HepG2 (cell line): ENCODE results near the gene TFDP1. TPM values are rescaled to one million over a fixed set of nuclear protein-coding genes. Genes with fewer than 3 reads are reported as not detected.

Experiments used
- ATAC-seq: fragments of 200-7000 bp; cut with Tn5 transposase; 3 replicates; pipeline ENCODE4 v1.9.1; 2020; ENCODE audit warnings: mild to moderate bottlenecking, moderate library complexity
- BruUV-seq: library from RNA; stranded (reverse); fragments of 400-500 nt; replicated peaks from 2 replicates; lab custom pipeline; 2021; lab: Mats Ljungman, UMichigan
- CTCF ChIA-PET: fragments of 300-600 bp; formaldehyde crosslinking; extraction: SDS; loops from one replicate; lab custom pipeline; 2021; ENCODE audit warnings: low total read pairs, inconsistent platforms, low intra/inter-chr PET ratio; lab: Yijun Ruan, JAX
- POLR2A ChIA-PET: fragments of 350-600 bp; sonication (Branson Sonifier 250); formaldehyde crosslinking; loops from one replicate; lab custom pipeline; 2020; ENCODE audit warnings: antibody characterized with exemption, inconsistent platforms; lab: Yijun Ruan, JAX
- DNase-seq: peaks from one replicate; pipeline ENCODE4 v3.0.0-alpha.2; 2015; ENCODE audit warnings: low spot score
- FAIRE-seq: peaks from 3 replicates; lab custom pipeline; 2011; peaks lifted over from hg19 to GRCh38; lab: Jason Lieb, UNC
- H2AFZ ChIP-seq: one replicate; pipeline ENCODE4 v1.6.1; 2011; ENCODE audit warnings: low read length, inconsistent platforms
- H3K27ac ChIP-seq: fragments of 300-600 bp; 3 replicates; pipeline ENCODE4 v1.8.0; 2011; ENCODE audit warnings: mixed run types, mild to moderate bottlenecking, mixed read lengths, low read length, inconsistent platforms; ENCODE audit not compliant: insufficient read depth; ENCODE audit errors: extremely low read length
- H3K27me3 ChIP-seq, 2 experiments: fragments of 200-600 bp in 1 of 2; 2 replicates in 1 of 2; 3 replicates in 1 of 2; pipeline versions ENCODE4 v1.6.0 to v1.8.0; 2011; ENCODE audit warnings: low read length in 2 of 2, mild to moderate bottlenecking in 2 of 2, moderate library complexity in 2 of 2, inconsistent platforms in 1 of 2; ENCODE audit not compliant: insufficient read depth in 2 of 2, control insufficient read depth in 1 of 2
- H3K36me3 ChIP-seq, 2 experiments: fragments of 200-600 bp in 1 of 2; replicated peaks in 1 of 2; 2 replicates in 1 of 2; 3 replicates in 1 of 2; pipeline versions ENCODE4 v1.5.1 to v1.8.0; 2011; ENCODE audit warnings: low read length in 2 of 2, inconsistent platforms in 1 of 2; ENCODE audit not compliant: insufficient read depth in 2 of 2, control insufficient read depth in 1 of 2
- H3K4me1 ChIP-seq: 2 replicates; pipeline ENCODE4 v1.5.1; 2012; ENCODE audit warnings: low read length, inconsistent platforms; ENCODE audit not compliant: insufficient read depth
- H3K4me2 ChIP-seq: 2 replicates; pipeline ENCODE4 v1.6.0; 2011; ENCODE audit warnings: low read depth, low read length, inconsistent platforms
- H3K4me3 ChIP-seq, 3 experiments: fragments of 200-600 bp in 1 of 3; sonication (generic), shearing (Covaris generic) in 1 of 3; replicated peaks in 1 of 3; 2 replicates each; pipeline ENCODE4 v1.5.1; 2011 to 2016; ENCODE audit warnings: low read length in 3 of 3, inconsistent platforms in 2 of 3, low read depth in 2 of 3, mild to moderate bottlenecking in 2 of 3, control low read depth in 1 of 3, mixed read lengths in 1 of 3; ENCODE audit not compliant: insufficient read depth in 1 of 3
- H3K79me2 ChIP-seq: one replicate; pipeline ENCODE4 v1.6.1; 2011; ENCODE audit warnings: low read length, inconsistent platforms; ENCODE audit not compliant: insufficient read depth
- H3K9ac ChIP-seq: 2 replicates; pipeline ENCODE4 v1.6.0; 2011; ENCODE audit warnings: mild to moderate bottlenecking, low read depth, low read length, inconsistent platforms; ENCODE audit not compliant: insufficient read depth
- H3K9me3 ChIP-seq: 2 replicates; pipeline ENCODE4 v1.5.1; 2012; ENCODE audit warnings: mild to moderate bottlenecking, low read length
- H4K20me1 ChIP-seq: 2 replicates; pipeline ENCODE4 v1.6.0; 2011; ENCODE audit warnings: inconsistent platforms, mild to moderate bottlenecking, low read length, moderate library complexity; ENCODE audit not compliant: insufficient read depth
- MAZ ChIP-seq, 2 experiments: sonication (generic) in 1 of 2; formaldehyde crosslinking in 1 of 2; IDR thresholded peaks; 2 replicates each; pipeline versions ENCODE4 v1.5.0 to v1.6.1; 2012 to 2020; ENCODE audit warnings: low read depth in 2 of 2, mild to moderate bottlenecking in 2 of 2, borderline replicate concordance in 1 of 2, improper control_type of control experiment in 1 of 2, low read length in 1 of 2, missing genetic modification reagents in 1 of 2, moderate library complexity in 1 of 2
- PATZ1 ChIP-seq: sonication (generic); formaldehyde crosslinking; IDR thresholded peaks from 2 replicates; pipeline ENCODE4 v1.4.0; 2020; ENCODE audit warnings: missing genetic modification reagents
- RCOR2 ChIP-seq: IDR thresholded peaks from 2 replicates; pipeline ENCODE4 v1.6.1; 2016; ENCODE audit warnings: missing biosample characterization, missing genetic modification reagents
- THAP11 ChIP-seq: IDR thresholded peaks from 2 replicates; pipeline ENCODE4 v1.6.1; 2016; ENCODE audit warnings: missing biosample characterization, missing genetic modification reagents
- ZNF282 ChIP-seq: fragments of 450-650 bp; IDR thresholded peaks from 2 replicates; pipeline ENCODE4 v1.6.1; 2018; ENCODE audit not compliant: partially characterized antibody
- WGBS: methylation state at CpG from one replicate; pipeline ENCODE4 v1.1.6; 2017; ENCODE audit warnings: low lambda C conversion rate; 5-methylcytosine and 5-hydroxymethylcytosine counted together
- in situ Hi-C: cut with HindIII; loops from 2 replicates; pipeline ENCODE4 v1.10.0; 2017; ENCODE audit warnings: low pct_unique_long_range_greater_than_20kb; ENCODE audit not compliant: extremely low pct_ligation_motif_present
- intact Hi-C: fragments of 100-400 bp; cut with micrococcal nuclease; formaldehyde crosslinking; loops from one replicate; pipeline ENCODE4 v1.10.0; 2022; ENCODE audit not compliant: unreplicated experiment
- polyA plus RNA-seq, 8 experiments: library from polyadenylated mRNA; depleted of rRNA in 3 of 8; stranded (reverse) in 7 of 8; unstranded in 1 of 8; fragments of >200 nt; fragmentation: Illumina TruSeq in 4 of 8; extraction: Trizol in 4 of 8; gene quantifications; 2 replicates each; pipeline versions ENCODE4 v1.2.1 to v1.2.3, GENCODE V29; 2011 to 2016; ENCODE audit warnings: low read depth in 4 of 8, missing spikeins in 1 of 8, mixed read lengths in 1 of 8; ENCODE audit not compliant: insufficient read depth in 1 of 8
- total RNA-seq, 5 experiments: library from RNA; depleted of rRNA; stranded (reverse); fragments of >200 nt; fragmentation: Illumina TruSeq; extraction: Trizol; gene quantifications; 2 replicates each; pipeline ENCODE4 v1.2.3, GENCODE V29; 2016; ENCODE audit warnings: low read depth in 1 of 5
- TF ChIP-seq, protein P1 (sequence below): sonication (generic); formaldehyde crosslinking; IDR thresholded peaks from 2 replicates; pipeline ENCODE4 v1.5.0; 2020; ENCODE audit warnings: missing genetic modification reagents
- TF ChIP-seq, protein P2 (sequence below): sonication (generic); formaldehyde crosslinking; IDR thresholded peaks from 2 replicates; pipeline ENCODE4 v1.9.0; 2021; ENCODE audit warnings: missing genetic modification reagents, mild to moderate bottlenecking, borderline replicate concordance
- TF ChIP-seq, protein P3 (sequence below): sonication (generic); formaldehyde crosslinking; IDR thresholded peaks from 2 replicates; pipeline ENCODE4 v1.9.0; 2021; ENCODE audit warnings: missing genetic modification reagents, borderline replicate concordance

Gene TFDP1
- total and polyA plus RNA-seq, 2 of the 13 experiments (the other 11 are each of a cell fraction or from before 2014, with no cell fraction given), result 38.0 to 84.2 TPM

GRCh38 chr13:113668491-113668971, 84.0 kb downstream of the TFDP1 start:
- Histone ChIP-seq H3K27ac (no peak overlapping the region), H3K9ac (no peak overlapping the region), H3K4me2 (no peak overlapping the region), H3K4me3 (no peak overlapping the region), H3K4me1 (peaks cover 9% of the 10 kb centered on the region), H3K9me3 (no peaks in the 10 kb centered on the region), H4K20me1 (no peaks in the 10 kb centered on the region), H2AFZ (no peak overlapping the region), H3K27me3 (peaks cover 7 to 58% of the 10 kb centered on the region in 2 experiments; a peak in 4 of 5 replicates), H3K36me3 (no peaks in the 10 kb centered on the region), H3K79me2 (no peaks in the 10 kb centered on the region)
- BruUV-seq, result no TSS peak
- CTCF ChIA-PET, result no interaction called here
- intact Hi-C loops, result no loop called here
- POLR2A ChIA-PET, result no interaction called here
- WGBS, result 29% methylated on average over 24 of the region's 24 CpGs
- TF ChIP-seq THAP11 (CRISPR knock-in tag) (no peak), RCOR2 (CRISPR knock-in tag) (no peak), MAZ (IDR thresholded peaks at IDR 0.05; ENCODE audit: borderline replicate concordance, low read depth, low read length) (no peak), MAZ (CRISPR knock-in tag; IDR thresholded peaks at IDR 0.05; ENCODE audit: low read depth) (no peak), PATZ1 (CRISPR knock-in tag) (no peak), ZNF282 (no peak)
- TF ChIP-seq, protein P1, sequence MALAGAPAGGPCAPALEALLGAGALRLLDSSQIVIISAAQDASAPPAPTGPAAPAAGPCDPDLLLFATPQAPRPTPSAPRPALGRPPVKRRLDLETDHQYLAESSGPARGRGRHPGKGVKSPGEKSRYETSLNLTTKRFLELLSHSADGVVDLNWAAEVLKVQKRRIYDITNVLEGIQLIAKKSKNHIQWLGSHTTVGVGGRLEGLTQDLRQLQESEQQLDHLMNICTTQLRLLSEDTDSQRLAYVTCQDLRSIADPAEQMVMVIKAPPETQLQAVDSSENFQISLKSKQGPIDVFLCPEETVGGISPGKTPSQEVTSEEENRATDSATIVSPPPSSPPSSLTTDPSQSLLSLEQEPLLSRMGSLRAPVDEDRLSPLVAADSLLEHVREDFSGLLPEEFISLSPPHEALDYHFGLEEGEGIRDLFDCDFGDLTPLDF, result no peak
- TF ChIP-seq, protein P2, sequence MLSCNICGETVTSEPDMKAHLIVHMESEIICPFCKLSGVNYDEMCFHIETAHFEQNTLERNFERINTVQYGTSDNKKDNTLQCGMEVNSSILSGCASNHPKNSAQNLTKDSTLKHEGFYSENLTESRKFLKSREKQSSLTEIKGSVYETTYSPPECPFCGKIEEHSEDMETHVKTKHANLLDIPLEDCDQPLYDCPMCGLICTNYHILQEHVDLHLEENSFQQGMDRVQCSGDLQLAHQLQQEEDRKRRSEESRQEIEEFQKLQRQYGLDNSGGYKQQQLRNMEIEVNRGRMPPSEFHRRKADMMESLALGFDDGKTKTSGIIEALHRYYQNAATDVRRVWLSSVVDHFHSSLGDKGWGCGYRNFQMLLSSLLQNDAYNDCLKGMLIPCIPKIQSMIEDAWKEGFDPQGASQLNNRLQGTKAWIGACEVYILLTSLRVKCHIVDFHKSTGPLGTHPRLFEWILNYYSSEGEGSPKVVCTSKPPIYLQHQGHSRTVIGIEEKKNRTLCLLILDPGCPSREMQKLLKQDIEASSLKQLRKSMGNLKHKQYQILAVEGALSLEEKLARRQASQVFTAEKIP (CRISPR knock-in tag), result no peak
- TF ChIP-seq, protein P3, sequence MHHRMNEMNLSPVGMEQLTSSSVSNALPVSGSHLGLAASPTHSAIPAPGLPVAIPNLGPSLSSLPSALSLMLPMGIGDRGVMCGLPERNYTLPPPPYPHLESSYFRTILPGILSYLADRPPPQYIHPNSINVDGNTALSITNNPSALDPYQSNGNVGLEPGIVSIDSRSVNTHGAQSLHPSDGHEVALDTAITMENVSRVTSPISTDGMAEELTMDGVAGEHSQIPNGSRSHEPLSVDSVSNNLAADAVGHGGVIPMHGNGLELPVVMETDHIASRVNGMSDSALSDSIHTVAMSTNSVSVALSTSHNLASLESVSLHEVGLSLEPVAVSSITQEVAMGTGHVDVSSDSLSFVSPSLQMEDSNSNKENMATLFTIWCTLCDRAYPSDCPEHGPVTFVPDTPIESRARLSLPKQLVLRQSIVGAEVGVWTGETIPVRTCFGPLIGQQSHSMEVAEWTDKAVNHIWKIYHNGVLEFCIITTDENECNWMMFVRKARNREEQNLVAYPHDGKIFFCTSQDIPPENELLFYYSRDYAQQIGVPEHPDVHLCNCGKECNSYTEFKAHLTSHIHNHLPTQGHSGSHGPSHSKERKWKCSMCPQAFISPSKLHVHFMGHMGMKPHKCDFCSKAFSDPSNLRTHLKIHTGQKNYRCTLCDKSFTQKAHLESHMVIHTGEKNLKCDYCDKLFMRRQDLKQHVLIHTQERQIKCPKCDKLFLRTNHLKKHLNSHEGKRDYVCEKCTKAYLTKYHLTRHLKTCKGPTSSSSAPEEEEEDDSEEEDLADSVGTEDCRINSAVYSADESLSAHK (CRISPR knock-in tag), result no peak
- in situ Hi-C loops, result no loop called here
- no peak for FAIRE-seq
- ATAC-seq, result no peak
- no peak for DNase-seq
